GM12892 (cell line): ENCODE results near the gene VPS45.

Experiments used
- POLR2A ChIP-seq: IDR thresholded peaks from 2 replicates; pipeline ENCODE4 v1.6.1; 2011; ENCODE audit warnings: low read depth, low read length, control low read depth
- POLR2AphosphoS5 ChIP-seq: IDR thresholded peaks from 2 replicates; pipeline ENCODE4 v1.6.1; 2011; ENCODE audit warnings: low read depth, low read length, control low read depth
- TAF1 ChIP-seq: IDR thresholded peaks from 2 replicates; pipeline ENCODE4 v1.6.1; 2011; ENCODE audit warnings: low read depth, mild to moderate bottlenecking, control low read depth, low read length, borderline replicate concordance

DNA sequence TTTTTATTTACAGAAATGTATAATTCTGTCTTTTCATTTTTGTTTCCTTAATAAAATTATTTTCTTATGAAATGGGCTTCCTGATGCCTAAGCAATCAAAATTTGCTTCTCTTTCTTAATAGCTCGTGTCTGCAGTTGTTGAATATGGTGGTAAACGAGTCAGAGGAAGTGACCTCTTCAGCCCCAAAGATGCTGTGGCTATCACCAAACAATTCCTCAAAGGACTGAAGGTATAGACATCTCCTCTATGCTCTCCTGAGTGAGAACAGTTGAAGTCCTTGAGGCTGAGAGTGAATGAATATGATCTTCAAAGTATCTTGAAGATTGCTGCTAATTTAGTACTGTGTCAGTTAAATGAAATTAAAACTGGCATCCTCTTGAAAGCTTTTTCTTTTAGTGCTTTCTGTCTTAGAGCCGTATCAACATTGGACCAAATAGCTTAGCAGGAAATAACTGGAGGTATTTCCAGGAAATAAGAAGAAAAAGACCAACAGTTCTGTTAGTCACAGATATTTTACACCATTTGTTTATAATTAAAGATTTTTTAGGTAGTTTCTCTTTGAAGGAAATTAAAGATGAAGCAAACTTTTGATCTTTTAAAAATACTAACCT is 24.7 kb downstream of the VPS45 start:
- no peak for TF ChIP-seq POLR2AphosphoS5
- TF ChIP-seq POLR2A, result no peak
- no peak for TF ChIP-seq TAF1
